ENCODE measurements around the gene MED29. TPM values are rescaled to one million over a fixed set of nuclear protein-coding genes. Genes with fewer than 3 reads are reported as not detected.

Gene MED29
- total and polyA plus RNA-seq, 2 of the 13 experiments (the other 11 are each of a cell fraction or from before 2014, with no cell fraction given): 14.0 to 19.7 TPM

GRCh38 chr19:39412100-39412866 is 21.1 kb downstream of the MED29 start, which contains the start of gene PLEKHG2 (continued):
- TF ChIP-seq ZNF597 (CRISPR knock-in tag; IDR thresholded peaks at IDR 0.05) (no peak), CREBL2 (CRISPR knock-in tag; IDR thresholded peaks at IDR 0.05; ENCODE audit: borderline replicate concordance) (no peak), ZBTB20 (CRISPR knock-in tag; IDR thresholded peaks at IDR 0.05; ENCODE audit: borderline replicate concordance, low read depth) (0 out of 2 replicates have a peak, but pooled peaks have one; percentile 21), ZFP1 (CRISPR knock-in tag; IDR thresholded peaks at IDR 0.05) (peak; percentile 80; the same call in 1 of the 2 replicates), ZNF282 (IDR thresholded peaks at IDR 0.05; ENCODE audit: partially characterized antibody) (no peak), ZNF546 (CRISPR knock-in tag; conservative IDR thresholded peaks at IDR 0.05) (no peak), SMC3 (IDR thresholded peaks at IDR 0.05; ENCODE audit: low read length) (peak; percentile 24; the same call in 1 of the 2 replicates), KLF15 (CRISPR knock-in tag; IDR thresholded peaks at IDR 0.05; ENCODE audit: borderline replicate concordance) (no peak), RAD21 (CRISPR knock-in tag; IDR thresholded peaks at IDR 0.05) (peak; percentile 83), ZNF12 (CRISPR knock-in tag; IDR thresholded peaks at IDR 0.05) (no peak), SRSF1 (optimal IDR thresholded peaks at IDR 0.05; ENCODE audit: low read depth, low read length) (peak; percentile 63), ZNF256 (CRISPR knock-in tag; conservative IDR thresholded peaks at IDR 0.05) (no peak), FOXO1 (CRISPR knock-in tag; IDR thresholded peaks at IDR 0.05) (no peak; the same call in 1 of the 2 replicates), ZFP36L1 (CRISPR knock-in tag; IDR thresholded peaks at IDR 0.05) (no peak), KDM2A (CRISPR knock-in tag; IDR thresholded peaks at IDR 0.05; ENCODE audit: borderline replicate concordance, low read depth) (peak; percentile 73), MED8 (CRISPR knock-in tag; IDR thresholded peaks at IDR 0.05; ENCODE audit: insufficient replicate concordance) (no peak), ZNF839 (CRISPR knock-in tag; IDR thresholded peaks at IDR 0.05; ENCODE audit: borderline replicate concordance) (no peak), HOXA5 (CRISPR knock-in tag; IDR thresholded peaks at IDR 0.05) (peak; percentile 74; the same call in 1 of the 2 replicates), FOXM1 (CRISPR knock-in tag; IDR thresholded peaks at IDR 0.05) (no peak), ZBTB25 (CRISPR knock-in tag; IDR thresholded peaks at IDR 0.05) (peak; percentile 51; the same call in 1 of the 2 replicates), ZBTB7A (CRISPR knock-in tag; IDR thresholded peaks at IDR 0.05) (peak; percentile 80), GABPA (IDR thresholded peaks at IDR 0.05; ENCODE audit: low read depth, low read length) (peak; percentile 65), GABPA (CRISPR knock-in tag; IDR thresholded peaks at IDR 0.05; ENCODE audit: low read depth) (peak; percentile 84), KDM1A (CRISPR knock-in tag; IDR thresholded peaks at IDR 0.05) (no peak), TFDP1 (CRISPR knock-in tag; IDR thresholded peaks at IDR 0.05; ENCODE audit: borderline replicate concordance) (peak; percentile 77), TFDP2 (CRISPR knock-in tag; IDR thresholded peaks at IDR 0.05) (peak; percentile 89), ZNF468 (CRISPR knock-in tag; IDR thresholded peaks at IDR 0.05) (no peak), ZBTB7B (CRISPR knock-in tag; IDR thresholded peaks at IDR 0.05) (peak; percentile 87)

All from HepG2 (cell line).